GM21381 (cell line): ENCODE results near the gene NEB.
A peak's percentile ranks its signal among the peaks of the same experiment; 100 is the strongest.

Experiments
- ATAC-seq: cut with Tn5 transposase; IDR thresholded peaks from one replicate; pipeline ENCODE4 v1.9.1; 2021; ENCODE audit warnings: mild to moderate bottlenecking, moderate library complexity; ENCODE audit not compliant: unreplicated experiment

The NEB gene, protein sequence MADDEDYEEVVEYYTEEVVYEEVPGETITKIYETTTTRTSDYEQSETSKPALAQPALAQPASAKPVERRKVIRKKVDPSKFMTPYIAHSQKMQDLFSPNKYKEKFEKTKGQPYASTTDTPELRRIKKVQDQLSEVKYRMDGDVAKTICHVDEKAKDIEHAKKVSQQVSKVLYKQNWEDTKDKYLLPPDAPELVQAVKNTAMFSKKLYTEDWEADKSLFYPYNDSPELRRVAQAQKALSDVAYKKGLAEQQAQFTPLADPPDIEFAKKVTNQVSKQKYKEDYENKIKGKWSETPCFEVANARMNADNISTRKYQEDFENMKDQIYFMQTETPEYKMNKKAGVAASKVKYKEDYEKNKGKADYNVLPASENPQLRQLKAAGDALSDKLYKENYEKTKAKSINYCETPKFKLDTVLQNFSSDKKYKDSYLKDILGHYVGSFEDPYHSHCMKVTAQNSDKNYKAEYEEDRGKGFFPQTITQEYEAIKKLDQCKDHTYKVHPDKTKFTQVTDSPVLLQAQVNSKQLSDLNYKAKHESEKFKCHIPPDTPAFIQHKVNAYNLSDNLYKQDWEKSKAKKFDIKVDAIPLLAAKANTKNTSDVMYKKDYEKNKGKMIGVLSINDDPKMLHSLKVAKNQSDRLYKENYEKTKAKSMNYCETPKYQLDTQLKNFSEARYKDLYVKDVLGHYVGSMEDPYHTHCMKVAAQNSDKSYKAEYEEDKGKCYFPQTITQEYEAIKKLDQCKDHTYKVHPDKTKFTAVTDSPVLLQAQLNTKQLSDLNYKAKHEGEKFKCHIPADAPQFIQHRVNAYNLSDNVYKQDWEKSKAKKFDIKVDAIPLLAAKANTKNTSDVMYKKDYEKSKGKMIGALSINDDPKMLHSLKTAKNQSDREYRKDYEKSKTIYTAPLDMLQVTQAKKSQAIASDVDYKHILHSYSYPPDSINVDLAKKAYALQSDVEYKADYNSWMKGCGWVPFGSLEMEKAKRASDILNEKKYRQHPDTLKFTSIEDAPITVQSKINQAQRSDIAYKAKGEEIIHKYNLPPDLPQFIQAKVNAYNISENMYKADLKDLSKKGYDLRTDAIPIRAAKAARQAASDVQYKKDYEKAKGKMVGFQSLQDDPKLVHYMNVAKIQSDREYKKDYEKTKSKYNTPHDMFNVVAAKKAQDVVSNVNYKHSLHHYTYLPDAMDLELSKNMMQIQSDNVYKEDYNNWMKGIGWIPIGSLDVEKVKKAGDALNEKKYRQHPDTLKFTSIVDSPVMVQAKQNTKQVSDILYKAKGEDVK (N-terminal part only)

GRCh38 chr2:151733771-151734672 is at the start of gene NEB:
Gene NEB, minus strand, starts transcription at chr2:151734476. Its CDS starts 1,320 bp downstream, at chr2:151733156.
- no peak for ATAC-seq

- ATAC-seq: no peak
Measured at GRCh38 chr2:151783133-151783520, 48.9 kb upstream of the NEB start.

DNA sequence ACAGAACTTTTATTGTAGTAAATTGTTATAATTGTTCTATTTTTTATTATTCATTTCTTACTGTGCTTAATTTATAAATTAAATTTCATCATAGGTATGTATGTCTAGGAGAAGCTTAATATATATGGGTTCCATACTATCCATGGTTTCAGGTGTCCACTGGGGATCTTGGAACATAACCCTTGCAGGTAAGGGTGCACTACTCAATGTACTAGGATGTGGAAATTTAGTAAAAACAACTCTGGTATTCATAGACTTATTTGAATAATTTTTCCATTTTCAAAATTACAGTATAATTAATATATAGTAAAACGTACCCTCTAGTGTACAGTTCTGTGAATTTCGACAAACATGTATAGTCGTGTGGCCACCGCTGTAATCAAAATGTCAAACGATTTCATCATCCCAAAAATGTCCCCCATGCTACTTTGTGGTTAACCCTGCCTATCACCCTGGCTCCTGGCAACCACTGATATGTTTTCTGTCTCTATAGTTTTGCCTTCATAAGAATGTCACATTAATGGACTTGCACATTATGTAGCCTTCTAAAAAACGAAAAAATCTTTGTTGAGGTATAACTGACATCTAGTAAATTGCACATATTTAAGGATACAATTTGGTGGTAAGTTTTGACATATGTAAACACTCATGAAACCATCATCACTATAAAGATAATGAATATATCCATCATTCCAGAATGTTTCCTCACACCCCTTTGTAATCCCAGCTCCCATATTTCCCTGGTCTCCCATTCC is 48.3 kb upstream of the NEB start:
- ATAC-seq: no peak

- ATAC-seq: no peak
Measured at GRCh38 chr2:151781642-151782041, 47.4 kb upstream of the NEB start.

- ATAC-seq: no peak
Measured at GRCh38 chr2:151780938-151781337, 46.7 kb upstream of the NEB start.

DNA sequence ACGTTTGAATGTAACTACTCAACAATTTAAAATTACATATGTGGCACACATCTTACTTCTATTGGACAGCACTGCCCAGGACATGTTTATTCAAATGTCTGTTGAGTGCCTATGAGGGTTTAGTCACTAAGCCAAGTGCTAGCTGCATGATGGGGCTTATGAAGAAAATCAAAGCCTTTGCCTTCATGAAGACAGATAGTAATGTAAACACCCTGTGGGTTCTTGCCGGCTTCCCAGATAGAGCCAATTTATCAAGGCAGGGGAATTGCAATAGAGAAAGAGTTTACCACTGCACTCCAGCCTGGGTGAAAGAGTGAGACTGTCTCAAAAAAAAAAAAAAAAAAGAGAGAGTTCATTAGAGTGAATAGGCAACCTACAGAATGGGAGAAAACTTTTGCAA is 43.7 kb upstream of the NEB start:
- ATAC-seq: no peak

DNA sequence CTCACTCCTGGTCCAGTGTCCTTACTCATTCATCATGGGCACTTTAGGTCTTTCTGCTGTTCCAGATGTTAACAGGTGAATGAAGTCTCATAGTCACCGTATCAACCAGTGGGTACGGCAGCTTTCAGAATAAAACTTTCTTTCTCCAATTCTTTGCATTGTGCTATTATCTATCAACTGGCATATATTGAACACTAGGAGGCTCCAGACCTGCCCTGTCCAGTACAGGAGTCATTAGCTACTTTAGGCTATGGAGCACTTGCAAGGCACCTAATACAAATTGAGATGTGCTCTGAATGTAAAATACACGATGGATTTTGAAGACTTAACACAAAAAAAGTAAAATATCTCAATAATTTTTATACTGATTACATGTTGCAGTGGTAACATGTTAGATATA is 43.2 kb upstream of the NEB start:
- ATAC-seq: no peak

DNA sequence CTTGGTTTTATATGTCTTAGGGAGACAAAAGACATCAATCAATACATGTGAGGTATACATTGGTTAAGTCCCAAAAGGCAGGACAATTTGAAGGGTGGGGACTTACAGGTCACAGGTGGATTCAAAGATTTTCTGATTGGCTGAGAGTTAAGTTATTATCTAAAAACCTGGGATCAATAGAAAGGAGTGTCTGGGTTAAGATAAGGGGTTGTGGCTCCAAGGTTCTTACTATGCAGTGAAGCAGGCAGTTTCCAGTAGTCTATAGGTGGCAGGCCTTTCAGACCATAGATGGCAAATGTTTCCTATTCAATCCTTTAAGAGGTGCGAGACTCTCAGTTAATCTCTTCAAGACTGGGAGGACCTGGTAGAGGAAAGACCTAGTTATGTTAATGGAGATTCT is 42.1 kb upstream of the NEB start:
- ATAC-seq: no peak

DNA sequence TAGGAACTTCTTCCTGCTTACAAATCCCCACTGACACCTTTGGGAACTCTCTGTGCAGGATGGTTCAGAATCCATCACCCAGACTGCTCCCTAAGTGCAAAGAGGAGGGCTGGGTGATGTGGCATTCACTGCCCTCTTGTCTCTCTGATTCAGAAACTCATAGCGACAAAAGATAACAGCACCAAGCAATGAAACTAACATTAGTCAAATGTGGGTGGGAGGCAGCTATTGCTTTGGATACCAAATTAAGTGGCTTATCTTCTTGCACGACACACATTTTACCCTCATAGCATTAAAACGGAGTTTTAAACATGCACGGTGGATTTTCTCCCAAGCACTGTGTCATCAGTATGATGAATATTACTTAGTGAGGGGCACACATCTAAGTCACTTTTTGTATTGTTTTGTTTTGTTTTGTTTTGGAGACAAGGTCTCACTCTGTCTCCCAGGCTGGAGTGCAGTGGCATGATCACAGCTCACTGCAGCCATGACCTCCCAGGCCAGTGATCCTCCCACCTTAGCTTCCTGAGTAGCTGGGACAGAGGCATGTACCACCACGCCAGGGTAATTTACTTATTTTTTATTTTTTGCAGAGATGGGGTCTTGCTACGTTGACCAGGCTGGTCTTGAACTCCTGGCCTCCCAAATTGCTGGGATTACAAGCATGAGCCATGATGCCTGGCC is 40.9 kb upstream of the NEB start:
- no peak for ATAC-seq

DNA sequence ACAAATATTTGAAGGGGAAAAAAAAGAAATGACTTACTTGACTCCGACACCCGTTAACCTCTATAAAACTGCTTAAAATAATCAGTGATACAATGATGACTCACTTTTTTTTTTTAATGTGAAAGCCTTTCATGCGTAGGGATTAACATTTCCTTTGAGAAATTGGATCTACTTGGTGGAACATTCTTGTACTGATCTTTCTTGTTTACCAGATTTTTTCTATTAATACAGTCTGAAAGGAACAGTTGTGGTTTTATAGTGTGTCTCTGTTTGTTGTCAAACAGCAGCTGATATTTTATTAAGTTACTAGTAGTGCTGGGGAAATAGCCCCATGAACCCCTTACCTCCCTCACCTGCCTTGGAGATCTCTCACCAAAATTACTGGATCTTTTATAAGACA is 40.2 kb upstream of the NEB start:
- ATAC-seq: no peak

- ATAC-seq: peak; percentile 94
Measured at GRCh38 chr2:151771599-151772358, 37.5 kb upstream of the NEB start.

- no peak for ATAC-seq
Measured at GRCh38 chr2:151770995-151771394, 36.7 kb upstream of the NEB start.

- ATAC-seq: no peak
Measured at GRCh38 chr2:151769606-151770005, 35.3 kb upstream of the NEB start.

GRCh38 chr2:151767536-151767935 is 33.3 kb upstream of the NEB start:
- no peak for ATAC-seq

DNA sequence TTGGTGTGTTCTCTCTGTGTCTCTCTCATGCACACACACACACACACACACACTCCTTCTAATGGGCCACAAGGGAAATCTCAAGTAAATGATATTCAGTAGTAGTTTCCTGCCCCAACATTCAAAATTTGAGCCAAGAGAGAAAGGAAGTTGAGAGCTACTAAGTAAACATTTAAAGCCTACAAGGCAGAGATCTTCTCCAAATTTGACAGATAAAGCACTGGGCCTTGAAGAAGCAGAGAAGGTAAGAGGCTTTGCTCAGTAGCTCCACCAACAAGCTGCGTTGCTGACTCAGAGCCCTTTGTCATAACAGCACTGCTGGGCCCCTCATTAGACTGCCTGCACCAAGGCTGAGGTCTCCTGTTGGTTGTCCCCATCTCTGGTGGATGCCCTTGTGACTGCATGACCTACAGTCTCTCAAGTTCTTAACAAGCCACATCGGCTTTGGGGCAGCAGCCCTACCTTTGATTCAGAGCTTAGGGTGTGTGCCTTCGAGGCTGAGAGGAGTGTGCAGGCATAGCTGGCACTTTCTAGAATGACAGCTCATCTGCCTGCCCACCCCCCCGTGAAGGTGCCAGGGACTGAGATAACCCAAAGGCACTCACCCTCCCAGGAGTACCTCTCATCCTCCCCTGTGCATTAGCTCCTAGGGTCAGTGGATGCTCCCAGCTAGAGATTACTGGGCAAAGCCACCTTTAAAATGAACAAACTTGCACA is 32.3 kb upstream of the NEB start:
- peak; percentile 45 for ATAC-seq

DNA sequence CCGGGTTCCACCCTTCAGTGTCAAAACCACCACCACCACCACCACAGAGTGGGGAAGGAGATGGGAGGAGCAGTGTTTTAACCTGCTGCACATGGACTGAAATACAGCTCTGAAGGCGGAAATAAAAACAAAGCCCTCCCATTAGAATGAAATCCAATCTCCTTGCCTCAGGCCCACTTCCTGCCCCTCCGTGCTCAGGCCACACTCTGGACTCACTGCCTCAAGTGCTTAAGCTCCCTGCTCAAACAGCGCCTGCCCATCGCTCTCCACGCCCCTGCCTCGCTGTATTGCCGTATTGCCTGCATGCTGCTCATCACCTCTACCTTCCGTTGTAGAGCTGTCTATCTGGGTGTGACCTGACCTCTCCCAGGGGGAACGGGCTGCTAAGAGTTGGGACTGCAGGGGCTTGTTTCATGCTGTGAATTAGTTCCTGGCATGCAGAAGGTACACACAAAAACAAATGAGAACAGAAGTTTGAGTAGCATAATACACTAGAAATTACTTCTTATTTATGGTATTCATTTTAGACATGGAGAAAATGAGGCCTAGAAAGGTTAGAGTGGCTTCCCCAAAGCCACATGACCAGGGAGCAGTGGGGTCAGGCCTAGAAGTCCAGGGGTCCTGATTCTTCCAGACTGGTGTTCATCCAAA is 31.6 kb upstream of the NEB start:
- ATAC-seq: no peak

- no peak for ATAC-seq
Measured at GRCh38 chr2:151762694-151763093, 28.4 kb upstream of the NEB start.
